ENCODE measurements around the gene BABAM2. TPM values are rescaled to one million over a fixed set of nuclear protein-coding genes. Genes with fewer than 3 reads are reported as not detected.

Gene BABAM2
- total RNA-seq, 1 donor from 2014 or later: 28.5 TPM

DNA sequence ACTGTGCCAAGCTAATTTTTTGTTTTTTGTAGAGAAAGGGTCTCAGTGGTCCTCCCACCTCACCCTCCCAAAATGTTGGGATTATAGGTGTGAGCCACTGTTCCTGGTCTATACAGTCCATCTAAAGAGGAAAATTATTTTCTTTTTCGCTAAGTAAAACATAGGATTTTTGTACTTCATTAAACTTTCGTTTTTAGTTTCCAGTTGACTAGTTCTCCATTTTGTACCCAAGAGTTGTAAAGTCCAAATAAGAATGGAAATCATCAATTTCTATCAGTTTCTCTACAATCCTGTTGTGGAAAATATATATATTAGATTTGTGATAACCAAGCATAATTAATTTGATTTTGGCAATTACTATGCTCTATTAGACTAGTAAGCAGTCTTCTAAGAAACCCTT is 156.4 kb downstream of the BABAM2 start:
- DNase-seq (ENCODE audit: low read depth): no peak
- TF ChIP-seq, protein P1, sequence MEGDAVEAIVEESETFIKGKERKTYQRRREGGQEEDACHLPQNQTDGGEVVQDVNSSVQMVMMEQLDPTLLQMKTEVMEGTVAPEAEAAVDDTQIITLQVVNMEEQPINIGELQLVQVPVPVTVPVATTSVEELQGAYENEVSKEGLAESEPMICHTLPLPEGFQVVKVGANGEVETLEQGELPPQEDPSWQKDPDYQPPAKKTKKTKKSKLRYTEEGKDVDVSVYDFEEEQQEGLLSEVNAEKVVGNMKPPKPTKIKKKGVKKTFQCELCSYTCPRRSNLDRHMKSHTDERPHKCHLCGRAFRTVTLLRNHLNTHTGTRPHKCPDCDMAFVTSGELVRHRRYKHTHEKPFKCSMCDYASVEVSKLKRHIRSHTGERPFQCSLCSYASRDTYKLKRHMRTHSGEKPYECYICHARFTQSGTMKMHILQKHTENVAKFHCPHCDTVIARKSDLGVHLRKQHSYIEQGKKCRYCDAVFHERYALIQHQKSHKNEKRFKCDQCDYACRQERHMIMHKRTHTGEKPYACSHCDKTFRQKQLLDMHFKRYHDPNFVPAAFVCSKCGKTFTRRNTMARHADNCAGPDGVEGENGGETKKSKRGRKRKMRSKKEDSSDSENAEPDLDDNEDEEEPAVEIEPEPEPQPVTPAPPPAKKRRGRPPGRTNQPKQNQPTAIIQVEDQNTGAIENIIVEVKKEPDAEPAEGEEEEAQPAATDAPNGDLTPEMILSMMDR (IDR thresholded peaks at IDR 0.05; ENCODE audit: insufficient read depth, low read depth, low read length): no peak
- TF ChIP-seq EZH2 (IDR thresholded peaks at IDR 0.05; ENCODE audit: insufficient read depth, low read length): no peak
- H3K9me3 Mint-ChIP-seq (ENCODE audit: unreplicated experiment): no peaks in the 10 kb centered on the region
- Histone ChIP-seq H3K27me3 (ENCODE audit: insufficient read depth, low read length) (no peaks in the 10 kb centered on the region), H3K9me3 (ENCODE audit: insufficient read depth, low read depth, low read length) (no peaks in the 10 kb centered on the region), H2AFZ (ENCODE audit: low read depth, low read length) (no peak overlapping the region), H3K4me1 (ENCODE audit: insufficient read depth, low read length) (peaks cover 17% of the 10 kb centered on the region), H3K4me2 (ENCODE audit: low read length) (no peak overlapping the region), H3K4me3 (ENCODE audit: insufficient read depth, low read depth, low read length) (no peak overlapping the region), H3K79me2 (ENCODE audit: insufficient read depth, low read length) (no peaks in the 10 kb centered on the region), H3K36me3 (ENCODE audit: insufficient read depth, low read length) (no peaks in the 10 kb centered on the region), H3K9ac (ENCODE audit: low read length) (no peak overlapping the region), H4K20me1 (ENCODE audit: insufficient read depth, low read length) (no peaks in the 10 kb centered on the region), H3K27ac (ENCODE audit: low read depth, low read length) (no peak overlapping the region)
- peaks cover 2% of the 10 kb centered on the region for H3K36me3 Mint-ChIP-seq (ENCODE audit: low read depth, unreplicated experiment)
- H3K27me3 Mint-ChIP-seq (ENCODE audit: low read depth, unreplicated experiment): no peaks in the 10 kb centered on the region
- no peak overlapping the region for H3K27ac Mint-ChIP-seq (ENCODE audit: unreplicated experiment)
- no peak overlapping the region for H3K4me3 Mint-ChIP-seq (ENCODE audit: unreplicated experiment)
- FAIRE-seq: no peak
- peaks cover 12% of the 10 kb centered on the region for H3K4me1 Mint-ChIP-seq (ENCODE audit: low read depth, unreplicated experiment)

DNA sequence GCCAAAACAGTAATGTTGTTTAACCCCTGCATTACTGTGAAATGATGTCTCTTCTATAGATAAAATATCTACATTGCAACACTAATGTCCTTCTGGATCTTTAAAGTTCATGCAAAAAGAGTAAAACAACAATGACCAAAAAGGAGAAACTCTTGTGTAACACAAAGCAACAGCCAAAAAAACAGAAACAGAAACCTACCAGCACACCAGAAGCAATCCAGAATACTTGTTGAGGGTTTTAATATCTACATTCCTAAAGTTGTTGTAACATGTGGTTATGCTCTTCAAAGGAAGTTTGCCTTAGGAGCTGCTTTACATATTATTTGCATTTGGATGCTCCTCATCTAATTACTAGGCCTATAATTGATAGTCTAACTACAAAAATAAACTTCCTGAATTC is 157.2 kb downstream of the BABAM2 start:
- Mint-ChIP-seq H3K9me3 (ENCODE audit: unreplicated experiment) (no peaks in the 10 kb centered on the region), H3K27me3 (ENCODE audit: low read depth, unreplicated experiment) (no peaks in the 10 kb centered on the region), H3K27ac (ENCODE audit: unreplicated experiment) (peak overlapping the region; percentile 9), H3K36me3 (ENCODE audit: low read depth, unreplicated experiment) (peaks cover 2% of the 10 kb centered on the region), H3K4me1 (ENCODE audit: low read depth, unreplicated experiment) (peaks cover 12% of the 10 kb centered on the region), H3K4me3 (ENCODE audit: unreplicated experiment) (no peak overlapping the region)
- peak overlapping the region; percentile 29 for H3K4me2 ChIP-seq (ENCODE audit: low read length)
- H3K9ac ChIP-seq (ENCODE audit: low read length): no peak overlapping the region
- no peak overlapping the region for H2AFZ ChIP-seq (ENCODE audit: low read depth, low read length)
- no peak overlapping the region for H3K4me3 ChIP-seq (ENCODE audit: insufficient read depth, low read depth, low read length)
- no peak overlapping the region for H3K27ac ChIP-seq (ENCODE audit: low read depth, low read length)
- TF ChIP-seq, protein P1 (IDR thresholded peaks at IDR 0.05; ENCODE audit: insufficient read depth, low read depth, low read length): no peak
- TF ChIP-seq EZH2 (IDR thresholded peaks at IDR 0.05; ENCODE audit: insufficient read depth, low read length): no peak
- DNase-seq (ENCODE audit: low read depth): peak; percentile 88
- peak; percentile 76 for FAIRE-seq
- no peaks in the 10 kb centered on the region for H3K79me2 ChIP-seq (ENCODE audit: insufficient read depth, low read length)
- no peaks in the 10 kb centered on the region for H3K9me3 ChIP-seq (ENCODE audit: insufficient read depth, low read depth, low read length)
- no peaks in the 10 kb centered on the region for H3K36me3 ChIP-seq (ENCODE audit: insufficient read depth, low read length)
- H4K20me1 ChIP-seq (ENCODE audit: insufficient read depth, low read length): no peaks in the 10 kb centered on the region
- peaks cover 17% of the 10 kb centered on the region for H3K4me1 ChIP-seq (ENCODE audit: insufficient read depth, low read length)
- no peaks in the 10 kb centered on the region for H3K27me3 ChIP-seq (ENCODE audit: insufficient read depth, low read length)

DNA sequence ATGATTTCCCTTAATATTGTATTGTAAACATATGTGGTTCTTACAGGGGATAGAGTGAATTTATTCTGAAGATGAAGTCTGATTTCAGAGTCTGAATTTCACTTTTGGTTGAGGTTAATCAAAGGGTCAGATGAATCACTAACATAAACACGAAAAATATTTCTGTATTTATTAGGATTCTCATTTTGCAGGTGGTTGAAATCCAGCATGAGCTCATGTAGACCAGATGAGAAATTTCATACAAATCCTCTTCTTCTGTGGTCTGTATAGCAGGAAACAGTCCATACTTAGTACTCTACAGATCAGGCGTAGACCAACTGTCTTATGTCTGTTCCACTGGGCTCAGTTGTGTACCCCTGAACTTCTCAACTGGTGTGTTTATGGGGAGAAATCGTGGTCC is 157.8 kb downstream of the BABAM2 start:
- H3K27me3 Mint-ChIP-seq (ENCODE audit: low read depth, unreplicated experiment): no peaks in the 10 kb centered on the region
- Histone ChIP-seq H3K4me3 (ENCODE audit: insufficient read depth, low read depth, low read length) (no peak overlapping the region), H3K9ac (ENCODE audit: low read length) (no peak overlapping the region), H3K27ac (ENCODE audit: low read depth, low read length) (no peak overlapping the region), H3K36me3 (ENCODE audit: insufficient read depth, low read length) (no peaks in the 10 kb centered on the region), H3K4me2 (ENCODE audit: low read length) (peak overlapping the region; percentile 29), H2AFZ (ENCODE audit: low read depth, low read length) (no peak overlapping the region), H3K9me3 (ENCODE audit: insufficient read depth, low read depth, low read length) (no peaks in the 10 kb centered on the region), H4K20me1 (ENCODE audit: insufficient read depth, low read length) (no peaks in the 10 kb centered on the region), H3K27me3 (ENCODE audit: insufficient read depth, low read length) (no peaks in the 10 kb centered on the region), H3K4me1 (ENCODE audit: insufficient read depth, low read length) (peaks cover 17% of the 10 kb centered on the region), H3K79me2 (ENCODE audit: insufficient read depth, low read length) (no peaks in the 10 kb centered on the region)
- FAIRE-seq: no peak
- TF ChIP-seq, protein P1 (IDR thresholded peaks at IDR 0.05; ENCODE audit: insufficient read depth, low read depth, low read length): no peak
- no peak for TF ChIP-seq EZH2 (IDR thresholded peaks at IDR 0.05; ENCODE audit: insufficient read depth, low read length)
- H3K9me3 Mint-ChIP-seq (ENCODE audit: unreplicated experiment): no peaks in the 10 kb centered on the region
- peaks cover 15% of the 10 kb centered on the region for H3K4me1 Mint-ChIP-seq (ENCODE audit: low read depth, unreplicated experiment)
- peak; percentile 37 for DNase-seq (ENCODE audit: low read depth)
- H3K36me3 Mint-ChIP-seq (ENCODE audit: low read depth, unreplicated experiment): peaks cover 2% of the 10 kb centered on the region
- no peak overlapping the region for H3K4me3 Mint-ChIP-seq (ENCODE audit: unreplicated experiment)
- H3K27ac Mint-ChIP-seq (ENCODE audit: unreplicated experiment): no peak overlapping the region
